Dendritic cell treated with granulocyte-macrophage colony-stimulating factor and Interleukin-4, amounts not matched to agents 40 ng/mL and 50 ng/mL, for 4 days (primary cell): ENCODE results near the gene HHEX.

Experiments
- H3K27ac Mint-ChIP-seq: one replicate; pipeline ENCODE4 v1.8.0; 2022; ENCODE audit warnings: mild to moderate bottlenecking, mixed read lengths
- H3K27me3 Mint-ChIP-seq: one replicate; pipeline ENCODE4 v1.8.0; 2022; ENCODE audit warnings: mild to moderate bottlenecking, mixed read lengths
- H3K36me3 Mint-ChIP-seq: one replicate; pipeline ENCODE4 v1.8.0; 2022; ENCODE audit warnings: low read depth, mixed read lengths
- H3K4me1 Mint-ChIP-seq: one replicate; pipeline ENCODE4 v1.8.0; 2022; ENCODE audit warnings: low read depth, mixed read lengths
- H3K4me3 Mint-ChIP-seq: one replicate; pipeline ENCODE4 v1.8.0; 2022; ENCODE audit warnings: mild to moderate bottlenecking, moderate library complexity, mixed read lengths
- H3K9me3 Mint-ChIP-seq: one replicate; pipeline ENCODE4 v1.8.0; 2022; ENCODE audit warnings: mixed read lengths
- intact Hi-C: fragments of 100-400 bp; cut with micrococcal nuclease; formaldehyde crosslinking; loops from one replicate; pipeline ENCODE4 v1.15.0; 2022

HHEX gene

DNA sequence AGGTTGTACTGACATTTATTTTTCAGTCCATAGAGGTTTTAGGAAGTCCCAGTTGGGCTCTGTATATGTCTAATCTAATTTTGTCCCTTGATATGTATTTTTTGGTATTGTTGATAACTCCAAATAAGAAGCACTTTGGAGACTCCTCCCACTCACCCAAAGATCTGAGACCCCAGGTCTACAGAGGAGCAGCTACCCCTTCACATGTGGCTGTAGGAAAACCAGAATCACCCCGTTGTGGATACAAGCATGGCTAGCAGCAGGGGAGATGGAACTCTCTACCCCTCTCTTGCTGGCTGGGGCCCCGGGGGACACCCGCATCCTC lies 9.4 kb downstream of the HHEX start:
- H3K4me3 Mint-ChIP-seq = peak overlapping the region; percentile 65
- peaks cover 42% of the 10 kb centered on the region for H3K4me1 Mint-ChIP-seq
- peaks cover 24% of the 10 kb centered on the region for H3K36me3 Mint-ChIP-seq
- H3K27ac Mint-ChIP-seq = peak overlapping the region; percentile 43
- peaks cover 28% of the 10 kb centered on the region for H3K27me3 Mint-ChIP-seq
- no peaks in the 10 kb centered on the region for H3K9me3 Mint-ChIP-seq
- intact Hi-C loops = no loop called here

DNA sequence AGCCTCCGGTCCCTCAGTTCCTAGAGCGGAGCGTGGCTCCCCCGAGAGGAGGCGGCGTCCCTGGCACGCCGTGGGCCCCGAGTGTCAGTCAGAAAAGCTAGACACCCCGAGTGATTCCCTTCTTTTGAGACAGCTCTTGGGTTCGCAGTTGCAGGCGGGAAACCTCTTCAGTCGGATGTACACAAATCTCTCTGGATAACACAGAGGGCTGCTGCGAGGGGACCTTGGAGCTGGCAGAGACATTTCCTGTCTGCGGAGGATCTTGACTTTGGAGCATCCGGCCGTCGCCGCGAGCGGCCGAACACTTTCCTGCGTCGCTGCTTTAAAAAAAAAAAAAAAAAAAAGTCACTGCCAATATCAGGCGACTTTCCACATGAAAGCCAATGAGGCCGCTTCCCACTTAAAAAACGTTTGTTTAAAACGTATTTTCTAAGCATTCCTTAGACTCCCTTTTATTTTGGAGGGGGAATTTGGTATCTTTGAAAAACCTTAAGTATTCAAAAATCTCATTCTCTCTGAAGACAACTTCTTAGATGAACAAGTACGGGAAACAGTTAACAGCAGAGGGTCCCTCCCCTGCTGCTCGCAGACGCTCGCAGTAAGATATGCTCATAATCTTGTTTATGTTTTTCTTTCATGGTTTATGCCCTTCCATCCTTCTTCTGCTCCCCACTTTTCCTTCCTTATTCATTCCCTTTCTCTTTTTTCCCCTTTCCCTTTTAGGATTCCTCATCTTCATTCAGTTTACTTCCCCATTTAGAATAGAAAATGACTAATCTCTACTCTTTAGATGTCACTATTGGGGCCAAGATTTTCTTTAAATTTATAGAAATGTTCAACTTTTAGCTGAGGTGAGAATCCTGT lies 10.0 kb downstream of the HHEX start:
- Mint-ChIP-seq H3K36me3 (peaks cover 18% of the 10 kb centered on the region), H3K27me3 (peaks cover 28% of the 10 kb centered on the region), H3K9me3 (no peaks in the 10 kb centered on the region), H3K4me3 (peak overlapping the region; percentile 65), H3K27ac (peak overlapping the region; percentile 43), H3K4me1 (peaks cover 37% of the 10 kb centered on the region)
- intact Hi-C loops = no loop called here

DNA sequence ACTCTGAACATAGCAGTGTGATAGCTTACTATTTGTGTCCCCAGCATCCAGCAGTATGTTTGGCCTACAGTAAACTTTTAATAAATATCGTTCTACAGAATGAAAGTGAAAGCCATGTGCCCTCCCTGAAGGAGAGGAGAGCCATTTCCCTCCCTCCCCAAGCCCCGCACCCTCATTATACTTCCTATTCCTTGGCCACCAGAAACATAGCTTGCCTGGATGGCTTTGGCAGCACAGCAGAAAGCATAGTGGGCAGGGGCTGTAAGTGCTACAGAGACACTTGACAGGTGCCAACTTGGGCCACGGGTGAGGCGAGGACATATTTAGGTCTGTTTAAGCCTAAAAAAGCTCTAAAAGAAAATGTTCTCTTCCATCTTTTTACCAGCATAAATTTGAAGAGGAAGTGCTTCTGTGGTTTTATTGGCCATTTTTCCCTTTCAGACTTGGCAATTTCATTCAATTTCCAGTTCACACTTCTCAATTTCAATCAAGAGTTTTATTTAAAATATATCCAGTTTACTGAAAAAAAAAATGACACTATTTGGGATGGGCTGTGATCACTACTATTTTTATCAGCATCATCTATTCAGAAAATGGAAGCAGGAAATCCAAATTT lies 12.7 kb downstream of the HHEX start:
- intact Hi-C loops = no loop called here
- Mint-ChIP-seq H3K9me3 (no peaks in the 10 kb centered on the region), H3K27ac (no peak overlapping the region), H3K36me3 (no peaks in the 10 kb centered on the region), H3K27me3 (peaks cover 29% of the 10 kb centered on the region), H3K4me3 (no peak overlapping the region), H3K4me1 (peaks cover 30% of the 10 kb centered on the region)

DNA sequence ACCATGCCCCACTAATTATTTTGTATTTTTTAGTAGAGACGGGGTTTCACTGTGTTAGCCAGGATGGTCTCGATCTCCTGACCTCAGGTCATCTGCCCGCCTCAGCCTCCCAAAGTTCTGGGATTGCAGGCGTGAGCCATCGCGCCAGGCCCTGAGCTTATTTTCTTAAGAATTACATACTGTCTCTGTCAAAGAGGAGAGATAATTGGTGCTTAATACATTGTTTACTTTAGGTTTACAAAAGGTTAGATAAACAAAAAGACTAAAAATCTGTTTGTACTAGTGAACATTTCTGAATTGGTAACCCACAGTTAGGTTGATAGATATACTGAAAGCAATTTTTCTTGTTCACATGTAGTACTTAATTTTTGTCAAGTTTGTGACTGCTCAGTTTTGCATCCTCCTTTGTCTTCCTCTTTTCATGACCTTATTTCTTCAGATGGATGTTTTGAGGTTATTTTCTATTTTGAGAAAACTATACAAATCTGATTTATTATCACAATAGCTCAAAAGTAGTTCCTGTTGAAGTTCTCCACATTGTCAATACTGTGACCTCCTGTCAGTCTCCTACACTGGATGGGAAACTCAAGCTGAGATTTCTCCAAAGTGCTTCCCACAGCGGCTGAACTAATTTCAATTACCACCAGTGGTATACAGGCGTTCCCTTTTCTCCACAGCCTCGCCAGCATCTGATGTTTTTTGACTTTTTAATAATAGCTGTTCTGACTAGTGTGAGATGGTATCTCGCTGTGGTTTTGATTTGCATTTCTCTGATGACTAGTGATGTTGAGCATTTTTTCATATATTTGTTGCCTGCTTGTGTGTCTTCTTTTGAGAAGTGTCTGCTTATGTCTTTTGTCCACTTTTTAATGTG lies 22.5 kb downstream of the HHEX start:
- Mint-ChIP-seq H3K27ac (no peak overlapping the region), H3K9me3 (no peaks in the 10 kb centered on the region), H3K4me3 (no peak overlapping the region), H3K4me1 (peaks cover 14% of the 10 kb centered on the region), H3K36me3 (no peaks in the 10 kb centered on the region), H3K27me3 (peaks cover 39% of the 10 kb centered on the region)
- intact Hi-C loops = no loop called here

DNA sequence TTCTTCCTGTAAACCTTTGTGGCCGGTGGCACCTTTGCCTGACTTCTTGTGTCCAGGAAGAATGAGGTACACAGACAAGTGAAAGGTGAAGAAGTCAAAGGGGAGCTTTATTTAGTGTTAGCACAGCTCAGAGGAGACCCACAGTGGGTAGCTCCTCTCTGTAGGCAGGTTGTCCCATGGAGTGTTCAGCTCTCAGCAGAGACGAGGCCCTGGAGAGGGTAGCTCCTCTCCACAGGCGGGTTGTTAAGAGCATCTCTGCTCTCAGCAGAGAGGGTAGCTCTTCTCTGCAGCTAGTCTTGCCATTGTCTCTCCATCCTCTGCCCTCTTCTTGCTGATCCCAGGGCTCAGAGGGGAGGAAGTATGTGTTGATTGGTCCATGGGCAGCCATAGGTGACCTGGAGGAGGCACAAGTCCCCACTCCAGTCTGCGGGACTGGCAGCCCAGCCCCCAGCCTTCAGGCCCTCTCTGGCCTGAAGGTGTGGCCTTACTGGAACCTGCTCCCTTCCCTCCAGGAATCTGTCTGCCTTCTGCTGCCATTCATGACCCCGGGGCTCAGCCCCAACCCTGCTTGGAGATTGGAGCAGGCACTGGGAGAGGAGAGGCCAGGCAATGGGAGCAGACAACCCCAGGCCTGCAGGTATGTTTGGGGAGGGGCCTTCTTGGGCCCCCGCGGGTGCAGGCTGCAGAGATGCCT lies 24.5 kb downstream of the HHEX start:
- Mint-ChIP-seq H3K36me3 (no peaks in the 10 kb centered on the region), H3K4me3 (no peak overlapping the region)
- intact Hi-C loops = no loop called here

DNA sequence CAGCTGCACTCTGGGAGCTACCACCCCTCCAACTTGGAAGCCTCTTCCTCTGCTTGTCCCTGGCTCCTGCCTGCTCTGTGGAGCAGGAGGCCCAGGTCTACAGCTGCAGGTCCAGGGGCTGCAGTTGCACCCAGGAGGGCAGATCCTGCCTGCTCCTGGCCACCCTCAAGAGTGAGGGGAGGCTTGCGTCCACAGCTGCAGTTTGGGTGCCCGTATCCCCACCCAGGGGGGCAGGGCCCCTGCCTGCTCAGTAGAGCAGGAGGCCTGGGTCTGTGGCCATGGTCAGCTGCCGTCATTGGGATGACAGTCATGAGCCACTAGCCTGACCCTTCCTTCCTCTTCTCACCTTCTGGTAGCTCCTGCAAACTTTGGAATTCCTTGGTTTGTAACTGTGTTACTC lies 25.1 kb downstream of the HHEX start:
- H3K27ac Mint-ChIP-seq = no peak overlapping the region
- H3K27me3 Mint-ChIP-seq = peaks cover 38% of the 10 kb centered on the region
- peaks cover 14% of the 10 kb centered on the region for H3K4me1 Mint-ChIP-seq
- intact Hi-C loops = no loop called here
- no peak overlapping the region for H3K4me3 Mint-ChIP-seq
- no peaks in the 10 kb centered on the region for H3K9me3 Mint-ChIP-seq
- H3K36me3 Mint-ChIP-seq = no peaks in the 10 kb centered on the region

More for the DNA sequence above, 24.5 kb downstream of the HHEX start:
- H3K4me1 Mint-ChIP-seq = peaks cover 14% of the 10 kb centered on the region
- no peak overlapping the region for H3K27ac Mint-ChIP-seq
- H3K9me3 Mint-ChIP-seq = no peaks in the 10 kb centered on the region
- peaks cover 38% of the 10 kb centered on the region for H3K27me3 Mint-ChIP-seq

DNA sequence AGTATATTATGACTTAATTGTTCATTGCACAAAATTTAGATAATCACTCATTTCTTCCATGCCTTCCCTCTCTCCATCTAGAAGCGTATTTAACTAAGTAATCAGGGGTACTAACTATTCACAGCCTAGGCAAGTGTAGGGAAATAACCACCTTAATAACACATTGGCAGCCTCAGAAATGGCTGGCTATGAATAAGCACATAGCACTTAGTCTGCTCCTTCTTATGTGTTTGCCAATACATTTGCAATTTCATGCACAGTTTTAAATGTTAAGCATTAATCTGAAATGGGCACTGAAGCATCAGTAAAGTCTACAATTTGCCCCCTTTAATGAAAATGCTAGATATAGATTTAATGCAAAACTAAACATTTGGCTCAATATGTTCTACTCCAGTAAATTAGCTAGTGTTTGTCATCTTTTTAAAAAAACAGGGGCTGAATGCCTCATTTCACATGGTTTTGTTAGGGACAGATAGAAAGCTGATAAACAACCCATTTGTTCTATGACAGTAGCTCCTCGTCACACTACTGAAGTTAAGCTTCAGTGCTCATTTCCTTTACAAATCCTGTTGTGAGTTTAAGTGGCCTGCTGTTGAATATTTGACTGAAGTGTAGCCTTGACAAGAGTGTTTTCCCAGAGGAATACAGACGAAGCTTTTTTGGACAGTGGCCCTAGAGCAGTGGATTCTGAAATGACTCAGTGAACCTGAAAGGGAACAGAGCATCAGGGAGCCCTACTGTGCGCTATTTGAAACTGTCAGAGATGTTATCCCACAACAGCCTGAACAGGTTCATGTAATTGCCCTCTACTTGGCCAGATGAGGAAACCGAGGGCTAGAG lies 30.5 kb downstream of the HHEX start:
- peaks cover 38% of the 10 kb centered on the region for H3K27me3 Mint-ChIP-seq
- no peaks in the 10 kb centered on the region for H3K36me3 Mint-ChIP-seq
- no peak overlapping the region for H3K27ac Mint-ChIP-seq
- no peaks in the 10 kb centered on the region for H3K4me1 Mint-ChIP-seq
- H3K4me3 Mint-ChIP-seq = no peak overlapping the region
- intact Hi-C loops = no loop called here
- no peaks in the 10 kb centered on the region for H3K9me3 Mint-ChIP-seq

DNA sequence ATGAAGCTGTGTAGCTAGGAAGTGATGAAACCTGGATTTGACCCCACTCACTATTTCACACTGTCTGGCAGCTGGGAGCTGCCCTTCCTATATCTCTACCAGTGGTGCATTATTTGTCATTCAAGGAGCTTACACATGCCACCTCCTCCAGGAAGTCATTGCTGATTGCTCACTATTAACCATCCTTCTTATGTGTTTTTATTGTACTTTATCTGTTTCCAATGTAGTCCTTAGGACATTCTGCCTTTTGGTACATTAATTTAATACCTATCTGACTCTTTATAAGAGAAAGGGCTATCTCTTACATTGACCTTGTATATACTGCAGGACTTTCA lies 31.0 kb downstream of the HHEX start:
- no peak overlapping the region for H3K27ac Mint-ChIP-seq
- no peaks in the 10 kb centered on the region for H3K9me3 Mint-ChIP-seq
- intact Hi-C loops = no loop called here
- H3K36me3 Mint-ChIP-seq = no peaks in the 10 kb centered on the region
- H3K4me3 Mint-ChIP-seq = no peak overlapping the region
- H3K27me3 Mint-ChIP-seq = peaks cover 38% of the 10 kb centered on the region
- no peaks in the 10 kb centered on the region for H3K4me1 Mint-ChIP-seq

DNA sequence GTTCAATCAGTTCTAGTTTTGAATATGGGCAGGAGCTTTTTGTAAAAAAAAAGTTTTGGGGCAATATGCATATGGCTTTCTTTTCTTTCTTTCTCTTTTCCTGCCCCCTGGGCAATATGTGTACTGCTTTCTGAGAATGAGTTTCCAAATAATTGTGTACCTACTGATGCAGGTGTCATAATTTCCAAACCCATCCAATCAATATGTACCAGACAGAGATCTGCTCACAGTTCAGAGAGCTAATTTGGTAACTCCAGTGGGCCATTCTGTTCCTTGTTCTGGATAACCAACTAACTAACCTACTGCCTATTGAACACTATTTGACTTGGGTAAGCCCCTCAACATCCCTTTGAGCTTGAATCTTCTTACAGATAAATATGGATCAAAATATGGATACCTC lies 32.6 kb downstream of the HHEX start:
- no peak overlapping the region for H3K27ac Mint-ChIP-seq
- H3K4me1 Mint-ChIP-seq = no peaks in the 10 kb centered on the region
- no peaks in the 10 kb centered on the region for H3K36me3 Mint-ChIP-seq
- H3K27me3 Mint-ChIP-seq = peaks cover 30% of the 10 kb centered on the region
- no peaks in the 10 kb centered on the region for H3K9me3 Mint-ChIP-seq
- no peak overlapping the region for H3K4me3 Mint-ChIP-seq
- intact Hi-C loops = no loop called here

DNA sequence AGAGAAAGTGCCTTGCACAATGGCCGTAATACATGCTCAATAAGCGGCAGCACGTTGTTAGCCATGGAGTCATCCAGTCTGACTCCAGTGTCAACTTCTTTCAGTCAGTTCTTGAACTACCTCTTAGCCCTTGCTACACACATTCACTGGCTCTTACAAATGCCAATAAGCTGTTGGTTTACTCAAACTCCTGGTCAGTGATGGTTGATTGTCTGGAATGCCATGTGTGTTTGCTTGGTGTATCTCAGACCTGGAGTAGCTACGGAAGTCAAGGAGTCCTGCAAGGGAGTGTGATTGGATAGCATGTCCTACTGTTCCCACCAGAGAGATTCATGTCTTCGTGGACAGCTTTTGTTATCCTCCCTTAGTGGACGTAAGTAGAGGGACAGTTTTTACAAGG lies 37.4 kb downstream of the HHEX start:
- no peak overlapping the region for H3K4me3 Mint-ChIP-seq

DNA sequence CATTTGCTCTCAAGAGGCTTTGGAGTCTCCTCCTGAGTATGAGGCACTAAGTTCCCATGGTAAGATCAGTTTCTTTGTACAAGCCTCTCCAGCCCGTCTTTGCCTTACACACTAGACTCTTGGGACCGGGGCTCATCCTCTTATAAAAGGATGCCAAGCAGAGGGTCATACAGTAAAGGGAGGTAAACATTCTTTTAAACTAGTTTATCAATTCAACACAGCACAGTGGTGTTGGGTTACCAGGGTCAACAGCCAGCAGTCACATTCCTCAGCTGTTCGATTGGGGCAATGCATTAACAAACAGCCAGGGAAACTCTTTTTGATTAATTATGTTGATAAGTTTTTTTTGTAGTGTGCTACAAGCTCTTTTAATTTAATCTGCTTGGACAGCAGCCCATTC lies 37.8 kb downstream of the HHEX start:
- no peaks in the 10 kb centered on the region for H3K9me3 Mint-ChIP-seq
- peaks cover 16% of the 10 kb centered on the region for H3K4me1 Mint-ChIP-seq
- intact Hi-C loops = no loop called here
- no peak overlapping the region for H3K27ac Mint-ChIP-seq
- no peak overlapping the region for H3K4me3 Mint-ChIP-seq
- peaks cover 17% of the 10 kb centered on the region for H3K27me3 Mint-ChIP-seq
- no peaks in the 10 kb centered on the region for H3K36me3 Mint-ChIP-seq

More for the DNA sequence above, 37.4 kb downstream of the HHEX start:
- Mint-ChIP-seq H3K27ac (no peak overlapping the region), H3K27me3 (peaks cover 18% of the 10 kb centered on the region), H3K9me3 (no peaks in the 10 kb centered on the region), H3K4me1 (peaks cover 16% of the 10 kb centered on the region), H3K36me3 (no peaks in the 10 kb centered on the region)
- intact Hi-C loops = no loop called here

DNA sequence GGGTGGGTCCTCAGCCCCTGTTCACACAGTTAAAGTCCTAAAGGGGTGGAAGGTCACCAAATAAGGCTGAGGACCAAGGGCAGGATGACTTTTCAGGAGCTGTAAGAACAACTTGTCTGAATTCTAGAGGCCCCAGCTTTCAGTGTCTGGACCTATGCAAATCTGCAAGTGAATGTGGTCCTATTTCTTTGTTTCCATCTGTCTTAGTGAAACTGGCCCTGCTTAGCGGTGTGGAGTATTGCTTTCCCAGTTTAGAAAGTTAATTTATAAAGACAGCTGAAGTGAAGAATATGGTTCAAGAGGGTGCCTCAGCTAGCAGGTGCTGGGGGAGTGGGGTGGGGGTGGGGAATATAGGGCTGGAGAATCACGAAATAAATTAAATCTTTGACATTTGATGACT lies 40.1 kb downstream of the HHEX start:
- no peak overlapping the region for H3K4me3 Mint-ChIP-seq
- H3K36me3 Mint-ChIP-seq = no peaks in the 10 kb centered on the region
- no peaks in the 10 kb centered on the region for H3K9me3 Mint-ChIP-seq
- intact Hi-C loops = no loop called here
- peaks cover 13% of the 10 kb centered on the region for H3K27me3 Mint-ChIP-seq
- no peak overlapping the region for H3K27ac Mint-ChIP-seq
- H3K4me1 Mint-ChIP-seq = peaks cover 16% of the 10 kb centered on the region

DNA sequence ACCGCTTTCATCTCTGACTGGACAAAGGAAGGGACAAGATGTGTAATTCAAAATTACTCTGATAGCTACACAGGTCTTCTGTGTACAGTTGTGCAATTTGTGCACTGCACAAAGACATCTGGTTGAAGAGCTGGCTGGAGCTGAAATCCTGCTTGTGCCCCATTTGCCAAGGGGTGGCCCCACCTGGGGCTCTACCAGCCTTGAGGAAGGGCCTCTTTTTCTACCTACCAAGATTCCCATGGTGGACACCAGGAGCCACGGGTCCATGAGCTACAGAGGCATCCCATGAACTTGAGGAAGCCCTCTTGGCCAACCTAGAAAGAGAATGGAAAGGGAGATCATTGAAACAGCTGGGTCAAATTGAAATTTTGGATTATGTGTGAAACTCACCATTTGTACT lies 43.2 kb downstream of the HHEX start:
- no peaks in the 10 kb centered on the region for H3K9me3 Mint-ChIP-seq
- H3K36me3 Mint-ChIP-seq = no peaks in the 10 kb centered on the region
- no peak overlapping the region for H3K27ac Mint-ChIP-seq
- peaks cover 16% of the 10 kb centered on the region for H3K4me1 Mint-ChIP-seq
- no peak overlapping the region for H3K4me3 Mint-ChIP-seq
- H3K27me3 Mint-ChIP-seq = peaks cover 5% of the 10 kb centered on the region
- intact Hi-C loops = no loop called here
